Esophagus muscularis mucosa (tissue), 4 donors: ENCODE measurements around the gene COX6B1.

ENCODE experiments used
- EP300 ChIP-seq: sonication (generic); formaldehyde crosslinking; IDR thresholded peaks from one replicate; pipeline ENCODE4 v1.6.1; 2017; ENCODE audit warnings: antibody characterized with exemption
- POLR2A ChIP-seq: fragments of 450-650 bp; IDR thresholded peaks from one replicate; pipeline ENCODE4 v1.6.1; 2017; ENCODE audit warnings: antibody characterized with exemption, moderate library complexity, mild to moderate bottlenecking, low read depth
- POLR2AphosphoS5 ChIP-seq, 2 donors: sonication (generic); formaldehyde crosslinking; IDR thresholded peaks; one replicate each; pipeline ENCODE4 v1.6.1; 2017; ENCODE audit warnings: antibody characterized with exemption in 2 of 2
- TF ChIP-seq, protein P1 (sequence below), 3 experiments: fragments of 200-600 bp in 2 of 3; fragments of 450-650 bp in 1 of 3; sonication (generic) in 2 of 3; IDR thresholded peaks; one replicate each; pipeline ENCODE4 v1.5.1; 2017 to 2019; ENCODE audit warnings: antibody characterized with exemption in 3 of 3, mild to moderate bottlenecking in 2 of 3, moderate library complexity in 1 of 3

DNA sequence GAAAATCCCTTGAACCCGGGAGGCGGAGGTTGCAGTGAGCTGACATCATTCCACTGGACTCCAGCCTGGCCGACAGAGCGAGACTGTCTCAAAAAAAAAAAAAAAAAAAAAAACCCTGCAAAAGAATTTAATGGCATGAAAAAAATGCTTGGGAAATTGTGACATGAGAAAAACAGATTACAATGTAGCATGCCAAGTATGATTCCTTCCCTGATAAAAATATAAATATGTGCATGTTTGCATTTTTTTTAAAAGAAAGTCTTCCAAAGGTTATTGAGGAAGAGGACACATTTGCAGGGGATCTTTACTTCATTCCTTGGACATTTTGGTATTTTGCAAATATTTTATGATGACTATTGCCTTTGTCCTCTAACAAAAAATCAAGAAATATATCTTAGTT lies 41.7 kb downstream of the COX6B1 start:
- TF ChIP-seq EP300 (no peak), POLR2A (no peak), POLR2AphosphoS5 (IDR thresholded peaks at IDR 0.05) (no peak)
- TF ChIP-seq, protein P1, sequence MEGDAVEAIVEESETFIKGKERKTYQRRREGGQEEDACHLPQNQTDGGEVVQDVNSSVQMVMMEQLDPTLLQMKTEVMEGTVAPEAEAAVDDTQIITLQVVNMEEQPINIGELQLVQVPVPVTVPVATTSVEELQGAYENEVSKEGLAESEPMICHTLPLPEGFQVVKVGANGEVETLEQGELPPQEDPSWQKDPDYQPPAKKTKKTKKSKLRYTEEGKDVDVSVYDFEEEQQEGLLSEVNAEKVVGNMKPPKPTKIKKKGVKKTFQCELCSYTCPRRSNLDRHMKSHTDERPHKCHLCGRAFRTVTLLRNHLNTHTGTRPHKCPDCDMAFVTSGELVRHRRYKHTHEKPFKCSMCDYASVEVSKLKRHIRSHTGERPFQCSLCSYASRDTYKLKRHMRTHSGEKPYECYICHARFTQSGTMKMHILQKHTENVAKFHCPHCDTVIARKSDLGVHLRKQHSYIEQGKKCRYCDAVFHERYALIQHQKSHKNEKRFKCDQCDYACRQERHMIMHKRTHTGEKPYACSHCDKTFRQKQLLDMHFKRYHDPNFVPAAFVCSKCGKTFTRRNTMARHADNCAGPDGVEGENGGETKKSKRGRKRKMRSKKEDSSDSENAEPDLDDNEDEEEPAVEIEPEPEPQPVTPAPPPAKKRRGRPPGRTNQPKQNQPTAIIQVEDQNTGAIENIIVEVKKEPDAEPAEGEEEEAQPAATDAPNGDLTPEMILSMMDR (IDR thresholded peaks at IDR 0.05): no peak
